NOMO-1 treated with DMSO at 0.1 percent for 48 hours (cell line): Measurements from ENCODE around the gene TRAP1.
"Not testable (repeated sequence)": the region's sequence is repeated elsewhere in the genome, so short reads cannot be mapped to it uniquely, and the experiment has no call there.

Experiments
- DNase-seq: peaks from one replicate; lab custom pipeline; 2025; ENCODE audit not compliant: unreplicated experiment; lab: John Stamatoyannopoulos, UW

TRAP1 gene

GRCh38 chr16:3618769-3619141 is 98.6 kb downstream of the TRAP1 start:
- peak; percentile 68 for DNase-seq

- peak; percentile 70 for DNase-seq
Measured at GRCh38 chr16:3612510-3613466, 104.5 kb downstream of the TRAP1 start.

- peak; percentile 89 for DNase-seq
Measured at GRCh38 chr16:3611146-3611975, 106.0 kb downstream of the TRAP1 start, which contains the start of gene SLX4. Gene SLX4, minus strand, starts transcription at chr16:3611606. Its CDS starts 2,642 bp downstream, at chr16:3608964.

- DNase-seq = no peak
Measured at GRCh38 chr16:3610698-3611145, 106.6 kb downstream of the TRAP1 start.

GRCh38 chr16:3609895-3610697 is 107.2 kb downstream of the TRAP1 start:
- no peak for DNase-seq

- not testable (repeated sequence) for DNase-seq
Measured at GRCh38 chr16:3608976-3609375, 108.3 kb downstream of the TRAP1 start.

- no peak for DNase-seq
Measured at GRCh38 chr16:3608069-3608468, 109.3 kb downstream of the TRAP1 start.
